Effector memory CD8-positive, alpha-beta T cell (primary cell): ENCODE data around the gene PCDHB16.
"Not testable (repeated sequence)": the region's sequence is repeated elsewhere in the genome, so short reads cannot be mapped to it uniquely, and the experiment has no call there.

Source experiments
- ATAC-seq: fragments of 150-1000 bp; cut with Tn5 transposase; replicated peaks from 2 replicates; pipeline ENCODE4 v1.10.0; 2021; ENCODE audit warnings: mild to moderate bottlenecking, moderate library complexity
- DNase-seq, 3 experiments: peaks; one replicate each; pipeline ENCODE4 v3.0.0; 2021
- H3K27ac Mint-ChIP-seq, 2 donors: one replicate each; pipeline ENCODE4 v1.8.0; 2022; ENCODE audit warnings: mild to moderate bottlenecking in 2 of 2, mixed read lengths in 2 of 2, moderate library complexity in 2 of 2
- H3K27me3 Mint-ChIP-seq, 2 donors: one replicate each; pipeline ENCODE4 v1.8.0; 2022; ENCODE audit warnings: mixed read lengths in 2 of 2
- H3K36me3 Mint-ChIP-seq: one replicate; pipeline ENCODE4 v1.8.0; 2022; ENCODE audit warnings: mild to moderate bottlenecking, moderate library complexity, mixed read lengths; ENCODE audit not compliant: insufficient read depth
- H3K4me1 Mint-ChIP-seq, 2 donors: one replicate each; pipeline ENCODE4 v1.8.0; 2022; ENCODE audit warnings: low read depth in 2 of 2, mixed read lengths in 2 of 2
- H3K4me3 Mint-ChIP-seq, 2 donors: one replicate each; pipeline ENCODE4 v1.8.0; 2022; ENCODE audit warnings: mild to moderate bottlenecking in 2 of 2, mixed read lengths in 2 of 2, moderate library complexity in 2 of 2
- H3K9me3 Mint-ChIP-seq, 2 donors: one replicate each; pipeline ENCODE4 v1.8.0; 2022; ENCODE audit warnings: mixed read lengths in 2 of 2

The PCDHB16 gene

GRCh38 chr5:141172381-141173204 is 9.6 kb upstream of the PCDHB16 start, which contains the start of gene PCDHB7:
Gene PCDHB7, plus strand, starts transcription at chr5:141172644. Its CDS starts 192 bp downstream, at chr5:141172836.
- peaks cover 4 to 7% of the 10 kb centered on the region in 2 donors for H3K4me1 Mint-ChIP-seq
- H3K27ac Mint-ChIP-seq, result no peak within 1 kb of the TSS
- peaks cover 25 to 42% of the 10 kb centered on the region in 2 donors for H3K27me3 Mint-ChIP-seq
- H3K36me3 Mint-ChIP-seq, result peaks cover 8% of the 10 kb centered on the region
- ATAC-seq (no peak), DNase-seq (no peak)
- H3K4me3 Mint-ChIP-seq, result no peak within 1 kb of the TSS
- peaks cover 1 to 14% of the 10 kb centered on the region in 2 donors for H3K9me3 Mint-ChIP-seq

GRCh38 chr5:141174291-141175104 is 7.7 kb upstream of the PCDHB16 start:
- not testable (repeated sequence) for ATAC-seq, H3K9me3 Mint-ChIP-seq, H3K27ac Mint-ChIP-seq, H3K36me3 Mint-ChIP-seq, DNase-seq, H3K4me3 Mint-ChIP-seq, H3K4me1 Mint-ChIP-seq
- peaks cover 10 to 23% of the 10 kb centered on the region in 2 donors for H3K27me3 Mint-ChIP-seq

- peaks cover 8% of the 10 kb centered on the region for H3K36me3 Mint-ChIP-seq
- no peak overlapping the region for H3K27ac Mint-ChIP-seq
- ATAC-seq (no peak), DNase-seq (no peak)
- no peak overlapping the region for H3K4me3 Mint-ChIP-seq
- peaks cover 10 to 13% of the 10 kb centered on the region in 2 donors for H3K27me3 Mint-ChIP-seq
- peaks cover 0 to 7% of the 10 kb centered on the region in 2 donors for H3K9me3 Mint-ChIP-seq
- peaks cover 4 to 7% of the 10 kb centered on the region in 2 donors for H3K4me1 Mint-ChIP-seq
These were observed 6.3 kb upstream of the PCDHB16 start for GRCh38 chr5:141175933-141176332.

DNA sequence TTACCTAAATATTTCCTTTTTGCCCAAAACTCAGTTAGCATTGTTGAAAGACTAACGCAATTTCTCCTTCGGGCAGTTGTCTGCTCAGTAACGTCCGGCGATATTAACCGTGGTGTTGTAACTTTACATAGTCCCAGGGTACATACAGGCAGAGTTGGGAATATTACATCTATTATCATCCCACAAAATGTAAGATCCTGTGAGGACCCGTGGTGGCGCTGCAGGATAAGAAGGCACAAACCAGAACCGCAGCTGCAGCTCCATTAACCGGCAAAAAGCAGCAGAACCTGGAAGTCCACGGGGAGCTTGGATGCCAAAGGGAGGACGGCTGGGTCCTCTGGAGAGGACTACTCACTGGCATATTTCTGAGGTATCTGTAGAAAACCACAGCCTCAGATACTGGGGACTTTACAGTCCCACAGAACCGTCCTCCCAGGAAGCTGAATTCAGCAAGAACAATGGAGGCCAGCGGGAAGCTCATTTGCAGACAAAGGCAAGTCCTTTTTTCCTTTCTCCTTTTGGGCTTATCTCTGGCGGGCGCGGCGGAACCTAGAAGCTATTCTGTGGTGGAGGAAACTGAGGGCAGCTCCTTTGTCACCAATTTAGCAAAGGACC is 4.5 kb upstream of the PCDHB16 start, which contains the start of gene PCDHB8:
Gene PCDHB8 (plus strand): TSS at position 214 of the 615 bp plus-strand sequence. CDS start 245 bp downstream, at position 459.
- not testable (repeated sequence) for ATAC-seq, H3K4me3 Mint-ChIP-seq, H3K4me1 Mint-ChIP-seq, H3K27ac Mint-ChIP-seq, H3K9me3 Mint-ChIP-seq, DNase-seq, H3K36me3 Mint-ChIP-seq
- H3K27me3 Mint-ChIP-seq, result peaks cover 14 to 18% of the 10 kb centered on the region in 2 donors

GRCh38 chr5:141179371-141179770 is 2.8 kb upstream of the PCDHB16 start:
- not testable (repeated sequence) for H3K27ac Mint-ChIP-seq, H3K4me3 Mint-ChIP-seq, H3K4me1 Mint-ChIP-seq, H3K36me3 Mint-ChIP-seq, DNase-seq, H3K9me3 Mint-ChIP-seq, ATAC-seq
- peaks cover 22 to 29% of the 10 kb centered on the region in 2 donors for H3K27me3 Mint-ChIP-seq

GRCh38 chr5:141179876-141180275 is 2.3 kb upstream of the PCDHB16 start:
- not testable (repeated sequence) for H3K36me3 Mint-ChIP-seq, H3K4me1 Mint-ChIP-seq, H3K4me3 Mint-ChIP-seq, DNase-seq, H3K9me3 Mint-ChIP-seq, ATAC-seq, H3K27ac Mint-ChIP-seq
- H3K27me3 Mint-ChIP-seq, result peaks cover 27 to 34% of the 10 kb centered on the region in 2 donors

- no peak for ATAC-seq
- H3K4me3 Mint-ChIP-seq, result no peak overlapping the region
- H3K27me3 Mint-ChIP-seq, result peaks cover 32 to 38% of the 10 kb centered on the region in 2 donors
- peaks cover 0 to 1% of the 10 kb centered on the region in 2 donors for H3K9me3 Mint-ChIP-seq
- no peaks in the 10 kb centered on the region for H3K4me1 Mint-ChIP-seq
- no peak for DNase-seq
- no peak overlapping the region for H3K27ac Mint-ChIP-seq
- no peaks in the 10 kb centered on the region for H3K36me3 Mint-ChIP-seq
These were observed 1.9 kb upstream of the PCDHB16 start for GRCh38 chr5:141180313-141180712.

- H3K9me3 Mint-ChIP-seq, H3K4me1 Mint-ChIP-seq, H3K36me3 Mint-ChIP-seq, H3K27ac Mint-ChIP-seq, H3K4me3 Mint-ChIP-seq, ATAC-seq, DNase-seq: not testable (repeated sequence)
- peaks cover 45 to 67% of the 10 kb centered on the region in 2 donors for H3K27me3 Mint-ChIP-seq
These were observed 2.1 kb downstream of the PCDHB16 start for GRCh38 chr5:141184117-141184855.

- peak in 2 of 3 experiments; percentile 12 to 14 for DNase-seq
- H3K27ac Mint-ChIP-seq, result no peak within 1 kb of the TSS
- H3K4me1 Mint-ChIP-seq, result peaks cover 8% of the 10 kb centered on the region in 2 donors
- ATAC-seq, result peak; percentile 42
- H3K4me3 Mint-ChIP-seq, result peak within 1 kb of the TSS; percentile 46 to 60
- H3K27me3 Mint-ChIP-seq, result peaks cover 54 to 80% of the 10 kb centered on the region in 2 donors
- no peaks in the 10 kb centered on the region for H3K36me3 Mint-ChIP-seq
- peaks cover 0 to 1% of the 10 kb centered on the region in 2 donors for H3K9me3 Mint-ChIP-seq
These were observed 4.8 kb downstream of the PCDHB16 start, which contains the start of gene PCDHB9 for GRCh38 chr5:141186897-141187512. Gene PCDHB9, plus strand, starts transcription at chr5:141187161. Its CDS starts 158 bp downstream, at chr5:141187319.

- Mint-ChIP-seq H3K4me1 (peaks cover 10 to 11% of the 10 kb centered on the region in 2 donors), H3K27me3 (peaks cover 48 to 77% of the 10 kb centered on the region in 2 donors)
- H3K4me3 Mint-ChIP-seq, ATAC-seq, DNase-seq, H3K36me3 Mint-ChIP-seq, H3K27ac Mint-ChIP-seq, H3K9me3 Mint-ChIP-seq: not testable (repeated sequence)
These were observed 6.5 kb downstream of the PCDHB16 start for GRCh38 chr5:141188682-141189081.

GRCh38 chr5:141189131-141189530 is 6.9 kb downstream of the PCDHB16 start:
- not testable (repeated sequence) for H3K36me3 Mint-ChIP-seq, H3K27ac Mint-ChIP-seq, H3K9me3 Mint-ChIP-seq, H3K4me3 Mint-ChIP-seq, DNase-seq, ATAC-seq
- peaks cover 48 to 76% of the 10 kb centered on the region in 2 donors for H3K27me3 Mint-ChIP-seq
- H3K4me1 Mint-ChIP-seq, result peaks cover 10 to 11% of the 10 kb centered on the region in 2 donors

GRCh38 chr5:141192110-141192725 is 10.0 kb downstream of the PCDHB16 start, which contains the start of gene PCDHB10:
Gene PCDHB10, plus strand, starts transcription at chr5:141192353. Its CDS starts 200 bp downstream, at chr5:141192553.
- Mint-ChIP-seq H3K4me1 (peaks cover 5 to 6% of the 10 kb centered on the region in 2 donors), H3K27ac (no peak within 1 kb of the TSS), H3K4me3 (no peak within 1 kb of the TSS), H3K27me3 (peaks cover 46 to 61% of the 10 kb centered on the region in 2 donors), H3K9me3 (no peaks in the 10 kb centered on the region), H3K36me3 (peaks cover 2% of the 10 kb centered on the region)
- ATAC-seq, result no peak
- no peak for DNase-seq
